HK-2 (cell line): ENCODE results near the gene CACNA1A.

Experiments used
- DNase-seq: peaks from one replicate; pipeline ENCODE4 v3.0.0-alpha.2; 2018; ENCODE audit not compliant: unreplicated experiment

Gene CACNA1A

DNA sequence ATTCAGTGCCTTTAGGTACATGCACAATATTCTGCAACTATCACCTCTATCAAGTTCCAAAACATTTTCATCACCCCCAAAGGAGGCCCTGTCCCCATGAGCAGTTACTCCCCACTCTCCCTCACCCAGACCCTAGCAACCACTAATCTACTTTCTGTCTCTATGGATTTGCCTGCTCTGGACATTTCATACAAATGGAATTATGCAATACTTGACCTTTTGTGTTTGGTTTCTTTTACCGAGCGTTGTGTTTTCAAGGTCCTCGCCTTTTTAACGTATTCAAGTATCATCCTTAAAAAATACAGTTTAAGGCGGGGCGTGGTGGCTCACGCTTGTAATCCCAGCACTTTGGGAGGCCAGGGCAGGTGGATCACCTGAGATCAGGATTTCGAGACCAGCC lies 196.4 kb downstream of the CACNA1A start:
- DNase-seq = no peak

GRCh38 chr19:13303381-13304129 lies 202.7 kb downstream of the CACNA1A start:
- no peak for DNase-seq

DNA sequence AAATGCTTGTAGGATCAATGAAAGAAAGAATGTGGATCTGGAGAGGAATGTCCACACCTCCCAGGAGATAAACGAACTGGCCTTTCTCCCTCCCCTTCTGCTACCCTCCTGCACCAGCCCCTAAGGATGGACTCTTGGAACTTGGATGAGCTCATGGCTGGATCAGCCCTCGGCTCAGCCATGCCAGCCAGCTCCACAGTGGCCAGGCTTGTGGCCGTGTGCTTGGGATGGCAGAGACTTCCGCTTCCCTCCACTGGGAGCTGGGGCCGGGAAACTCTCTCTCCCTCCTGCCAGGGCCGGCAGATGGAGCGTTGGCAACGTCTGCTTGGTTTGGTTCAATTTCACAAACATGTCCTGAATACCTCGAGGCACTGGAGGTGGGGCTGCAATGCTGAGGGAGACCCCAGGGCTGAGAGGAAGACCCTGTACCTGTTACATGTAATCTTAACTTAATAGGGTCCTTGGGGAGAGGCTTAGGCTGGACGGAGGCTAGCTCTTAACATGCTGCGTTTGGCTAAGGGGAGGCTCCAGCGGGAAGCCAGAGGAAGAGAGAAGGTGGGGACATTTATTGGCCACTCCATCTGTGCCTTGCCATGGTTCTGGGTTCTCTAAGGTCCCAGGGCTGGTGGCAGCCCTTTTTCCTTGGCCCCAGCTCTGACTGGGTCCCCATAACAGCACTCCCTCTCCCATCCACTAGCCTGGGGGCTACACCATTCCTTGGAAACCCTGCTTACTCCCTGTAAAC lies 203.6 kb downstream of the CACNA1A start:
- no peak for DNase-seq

DNA sequence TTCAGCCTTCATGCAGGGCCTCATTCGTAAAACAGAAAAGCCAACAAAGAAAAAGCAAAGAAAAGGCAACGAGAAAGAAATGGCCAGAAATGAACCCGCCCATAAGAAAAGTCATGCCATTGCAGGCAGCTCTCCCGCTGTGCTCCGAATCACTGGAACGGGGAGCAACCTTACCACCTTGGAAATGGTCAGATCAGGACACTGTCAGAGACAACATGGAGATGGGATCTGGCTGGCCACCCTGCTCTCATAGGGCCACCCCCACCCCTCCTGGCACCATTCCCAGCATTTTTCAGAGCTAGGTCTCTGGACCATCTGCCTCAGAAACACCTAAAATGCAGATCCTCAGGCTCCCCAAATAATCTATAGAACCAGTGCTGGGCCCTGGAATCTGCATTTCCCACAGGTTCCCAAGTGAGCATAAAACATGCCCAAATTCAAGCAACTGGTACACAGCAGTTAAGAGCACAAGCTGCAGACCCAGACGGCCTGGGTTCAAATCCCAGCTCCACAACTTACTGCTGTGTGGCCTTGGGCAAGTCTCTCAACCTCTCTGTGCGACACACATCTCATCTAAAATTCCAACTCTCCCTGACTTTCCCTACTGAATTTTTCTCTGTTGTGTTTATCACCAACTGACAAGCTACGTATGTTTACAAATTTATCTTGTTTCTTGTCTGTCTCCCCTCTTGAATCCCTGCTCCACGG lies 204.5 kb downstream of the CACNA1A start:
- DNase-seq = no peak

DNA sequence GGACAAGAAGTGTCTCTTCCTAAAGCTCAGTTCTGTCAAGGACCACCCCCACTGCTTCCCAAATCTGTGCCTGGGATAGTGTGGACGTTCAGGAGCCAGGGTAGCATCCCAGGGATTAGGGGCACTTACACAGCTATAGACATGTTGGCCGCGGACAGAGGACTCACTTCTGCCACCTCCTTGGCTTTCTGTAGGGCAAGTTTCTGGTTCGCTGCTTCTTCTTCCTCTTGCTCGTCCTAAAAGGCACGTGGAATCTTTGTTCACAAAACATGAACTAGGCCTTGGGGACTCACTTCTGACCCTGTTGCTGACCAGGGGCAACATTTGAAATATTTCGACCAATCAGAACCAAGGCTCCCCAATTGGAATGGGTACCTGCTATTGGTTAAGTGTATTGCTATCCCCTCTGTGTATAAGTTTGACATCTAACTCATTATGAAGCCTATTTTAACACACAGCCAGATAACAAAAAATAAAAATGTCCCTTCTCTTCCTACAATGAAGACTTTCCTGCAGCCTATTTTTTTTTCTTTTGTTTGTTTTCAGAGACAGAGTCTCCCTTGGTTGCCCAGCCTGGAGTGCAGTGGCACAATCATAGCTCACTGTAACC lies 205.8 kb downstream of the CACNA1A start:
- DNase-seq = no peak

DNA sequence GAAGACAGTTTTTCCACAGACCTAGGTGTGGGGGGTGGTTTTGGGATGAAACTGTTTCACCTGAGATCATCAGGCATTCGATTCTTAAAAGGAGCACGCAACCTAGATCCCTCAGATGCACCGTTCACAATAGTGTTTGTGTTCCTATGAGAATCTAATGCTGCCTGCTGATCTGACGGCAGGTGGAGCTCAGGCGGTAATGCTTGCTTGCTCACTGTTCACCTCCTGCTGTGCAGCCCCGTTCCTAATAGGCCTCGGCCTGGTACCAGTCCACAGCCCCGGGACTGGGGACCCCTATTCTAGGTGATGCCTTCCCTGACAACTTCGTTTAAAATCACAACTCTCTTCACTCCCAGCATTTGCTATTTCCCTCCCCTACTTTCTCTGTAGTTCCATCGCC lies 206.4 kb downstream of the CACNA1A start:
- DNase-seq = no peak

GRCh38 chr19:13298565-13299481 lies 207.5 kb downstream of the CACNA1A start:
- no peak for DNase-seq

- DNase-seq = no peak
These were observed 209.3 kb downstream of the CACNA1A start for GRCh38 chr19:13297023-13297422.

DNA sequence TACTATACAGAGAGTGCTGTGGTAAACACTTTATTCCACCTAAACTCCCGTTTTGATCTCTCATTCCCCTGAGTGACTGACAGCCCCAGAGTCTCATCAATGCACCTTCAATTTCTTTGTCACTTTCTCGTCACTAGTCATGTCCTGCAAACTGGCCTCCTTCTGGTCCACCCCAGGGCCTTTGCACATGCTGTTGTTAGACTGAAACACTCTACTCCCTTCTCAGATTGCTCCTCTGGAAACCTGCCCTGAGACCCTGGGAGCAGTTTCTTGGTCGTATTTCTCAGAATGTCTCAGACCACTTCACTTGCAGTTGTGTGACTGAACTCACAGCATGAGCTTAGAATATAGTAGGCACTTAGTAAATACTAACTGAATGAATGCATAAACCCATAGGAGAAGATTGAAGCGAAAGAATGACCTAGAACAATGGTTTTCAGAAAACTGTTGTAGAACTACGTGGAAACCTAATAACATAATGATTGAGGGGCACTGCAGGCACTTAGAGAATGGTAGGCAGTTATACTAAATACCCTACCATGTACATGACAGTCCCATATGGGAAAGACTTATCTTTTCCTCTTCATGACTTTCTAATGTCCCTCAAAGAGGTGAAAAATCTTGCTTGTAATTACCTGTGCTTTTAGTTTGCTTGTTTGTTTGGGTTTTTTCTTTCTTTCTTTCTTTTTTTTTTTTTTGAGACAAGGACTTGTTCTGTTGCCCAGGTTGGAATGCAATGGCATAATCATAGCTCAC lies 211.3 kb downstream of the CACNA1A start:
- no peak for DNase-seq

DNA sequence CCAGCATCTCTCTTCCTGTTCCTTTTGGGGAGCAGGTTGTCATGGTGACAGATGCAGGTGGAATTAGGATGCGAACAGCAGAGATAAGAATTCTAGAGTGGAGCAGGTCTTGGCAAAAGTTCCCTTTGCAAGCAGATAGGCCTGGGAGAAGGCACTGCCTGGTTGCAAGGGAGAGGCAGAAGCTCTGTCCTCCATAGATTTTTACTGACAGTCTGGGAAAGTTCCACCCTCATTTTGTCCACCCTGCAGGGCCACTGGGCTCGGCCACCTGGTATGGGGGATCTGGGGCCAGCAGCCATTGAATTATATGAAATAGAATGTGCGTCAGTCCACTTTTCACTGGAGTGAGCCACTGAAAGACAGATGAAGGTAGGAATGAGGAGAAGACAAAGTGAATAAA lies 214.4 kb downstream of the CACNA1A start:
- no peak for DNase-seq

- DNase-seq = no peak
These were observed 215.5 kb downstream of the CACNA1A start for GRCh38 chr19:13290741-13291140.

DNA sequence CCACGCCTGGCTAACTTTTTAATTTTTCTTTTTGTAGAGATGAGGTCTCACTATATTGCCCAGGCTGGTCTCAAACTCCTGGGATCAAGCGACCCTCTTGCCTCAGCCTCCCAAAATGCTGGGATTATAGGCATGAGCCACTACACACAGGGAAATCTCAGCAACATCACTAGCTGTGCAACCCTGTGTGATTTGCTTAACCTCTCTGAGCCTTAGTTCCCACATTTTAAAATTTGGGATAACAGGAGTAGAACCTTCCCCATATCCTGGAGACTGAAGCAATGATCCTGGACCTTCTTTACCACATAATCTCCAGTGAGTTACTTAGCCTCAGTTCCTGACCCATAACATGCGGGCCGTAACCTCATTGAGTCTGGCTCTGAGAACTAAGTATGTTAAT lies 217.0 kb downstream of the CACNA1A start:
- no peak for DNase-seq

DNA sequence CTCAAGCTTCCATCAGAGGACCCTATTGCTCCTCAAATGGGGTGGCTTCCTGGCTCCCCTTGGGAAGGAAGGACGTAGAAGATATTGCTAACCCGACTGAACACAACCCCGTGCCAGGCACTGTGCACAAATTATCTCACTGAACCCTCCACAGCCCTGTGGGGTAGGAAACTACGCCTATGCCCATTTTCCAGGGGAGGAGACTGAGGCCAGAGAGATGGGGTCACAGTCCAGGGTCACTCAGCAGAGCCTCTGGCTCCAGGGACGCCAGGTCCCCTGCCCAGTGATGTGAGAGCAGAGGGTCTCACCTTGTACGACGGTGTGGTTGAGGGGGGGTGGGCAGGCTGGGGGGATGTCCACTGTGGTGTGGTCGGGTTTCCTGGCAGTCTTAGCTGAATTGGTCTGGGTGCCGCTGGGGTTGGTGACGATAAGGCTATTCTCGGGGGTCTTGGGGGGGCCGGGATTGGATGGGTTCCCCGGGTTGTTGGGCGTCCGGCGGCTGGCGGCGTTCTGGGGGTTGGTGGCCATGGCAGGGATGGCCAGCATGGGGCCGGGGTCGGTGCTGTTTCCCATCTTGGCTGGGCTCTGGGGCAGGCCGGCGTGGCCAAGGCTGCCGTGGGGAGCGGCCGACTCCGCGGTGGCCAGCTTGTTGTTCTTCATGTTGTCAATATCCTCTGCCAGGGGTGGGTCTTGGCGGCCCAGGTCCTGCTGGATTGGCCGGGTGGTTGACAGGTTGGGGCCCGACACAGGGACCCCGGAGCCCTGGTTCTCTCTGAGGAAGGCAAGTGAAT lies 219.9 kb downstream of the CACNA1A start:
- no peak for DNase-seq

- no peak for DNase-seq
These were observed 221.1 kb downstream of the CACNA1A start for GRCh38 chr19:13284929-13285928.

- no peak for DNase-seq
These were observed 222.4 kb downstream of the CACNA1A start for GRCh38 chr19:13283871-13284270.

DNA sequence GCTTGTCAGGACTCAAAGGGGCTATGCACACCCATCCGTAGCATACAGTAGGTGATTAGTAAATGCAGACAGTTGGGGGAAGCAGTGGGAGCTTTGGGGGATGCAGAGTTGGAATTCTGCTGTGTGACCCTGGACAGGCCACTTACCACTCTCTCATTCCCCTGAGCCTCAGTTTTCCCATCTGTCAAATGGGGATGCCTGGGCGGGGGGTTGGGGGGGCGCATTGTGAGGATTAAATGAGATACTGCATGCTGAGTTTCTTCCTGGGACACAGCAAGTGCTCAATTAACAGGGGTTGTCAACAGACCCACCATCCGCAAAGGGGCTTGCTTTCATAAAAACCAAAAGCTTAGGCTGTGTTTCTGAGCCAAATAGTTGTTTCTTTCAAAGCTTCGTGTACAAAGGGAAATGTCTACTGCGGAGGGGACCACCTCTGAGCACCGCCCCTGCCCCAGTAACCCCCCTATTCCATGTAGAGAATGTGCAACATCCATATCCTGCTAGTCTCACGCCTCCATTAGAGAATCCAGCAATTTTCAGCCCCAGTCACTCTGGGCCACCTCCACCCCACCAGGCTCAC lies 223.7 kb downstream of the CACNA1A start:
- DNase-seq = no peak

GRCh38 chr19:13281567-13282291 lies 224.6 kb downstream of the CACNA1A start:
- DNase-seq = no peak
